Measurements from ENCODE around the gene SRCAP. TPM values are rescaled to one million over a fixed set of nuclear protein-coding genes. Genes with fewer than 3 reads are reported as not detected.
"Not testable (repeated sequence)": the region's sequence is repeated elsewhere in the genome, so short reads cannot be mapped to it uniquely, and the experiment has no call there.

Gene SRCAP
- polyA plus RNA-seq, 1 of the 3 experiments (the other 2 are of a cell fraction) = 5.6 TPM

- not testable (repeated sequence) for DNase-seq; H3K9me3 ChIP-seq; H3K9me2 ChIP-seq; H3K4me3 ChIP-seq (ENCODE audit: low read depth in 2 of 2, low read length in 1 of 2); H3K27me3 ChIP-seq (ENCODE audit: insufficient read depth); H2AFZ ChIP-seq (ENCODE audit: low read depth); H3K4me2 ChIP-seq; H3F3A ChIP-seq (replicated peaks; ENCODE audit: insufficient read depth); H3K27ac ChIP-seq (ENCODE audit: low read depth in 2 of 2, low read length in 1 of 2); H3K9ac ChIP-seq
- ChIA-PET CTCF (interaction anchor here (1.1 to 2.8 kb wide), 6 partner anchors 10 to 266 kb away, joined by 3 to 18 read pairs (median 4); partner anchors contain the start of genes DCTPP1 and PRR14), POLR2A (interaction anchor here (1.9 to 2.0 kb wide), 2 partner anchors 38 to 52 kb away, joined by 4 to 8 read pairs; partner anchors contain the start of genes FBRS and PHKG2)
- peaks cover 13 to 17% of the 10 kb centered on the region in 2 experiments for H3K36me3 ChIP-seq (replicated peaks in 1 of 2; ENCODE audit: control insufficient read depth in 1 of 2, insufficient read depth in 2 of 2, low read length in 1 of 2)
- peaks cover 12% of the 10 kb centered on the region for H4K20me1 ChIP-seq (ENCODE audit: insufficient read depth)
- 98% methylated on average over 3 of the region's 3 CpGs for WGBS (ENCODE audit: low lambda C conversion rate)
- peaks cover 12 to 15% of the 10 kb centered on the region in 2 experiments for H3K4me1 ChIP-seq (ENCODE audit: control insufficient read depth in 1 of 2, insufficient read depth in 2 of 2, low read depth in 1 of 2, low read length in 1 of 2)
- peaks cover 28% of the 10 kb centered on the region for H3K79me2 ChIP-seq (ENCODE audit: insufficient read depth)
Observed at GRCh38 chr16:30696646-30697045, 2.3 kb upstream of the SRCAP start.

- Histone ChIP-seq H3K9me3 (no peaks in the 10 kb centered on the region), H3K9ac (peak overlapping the region; percentile 100), H3K4me3 (ENCODE audit: low read depth in 2 of 2, low read length in 1 of 2) (peak overlapping the region; percentile 78), H3K4me1 (ENCODE audit: control insufficient read depth in 1 of 2, insufficient read depth in 2 of 2, low read depth in 1 of 2, low read length in 1 of 2) (peaks cover 12 to 15% of the 10 kb centered on the region in 2 experiments), H3K27ac (ENCODE audit: low read depth in 2 of 2, low read length in 1 of 2) (peak overlapping the region; percentile 99 to 100), H3K27me3 (ENCODE audit: insufficient read depth) (no peaks in the 10 kb centered on the region), H3K9me2 (no peaks in the 10 kb centered on the region), H3K79me2 (ENCODE audit: insufficient read depth) (peaks cover 36% of the 10 kb centered on the region), H3K36me3 (replicated peaks in 1 of 2; ENCODE audit: control insufficient read depth in 1 of 2, insufficient read depth in 2 of 2, low read length in 1 of 2) (peaks cover 13 to 23% of the 10 kb centered on the region in 2 experiments), H3K4me2 (peak overlapping the region; percentile 75), H3F3A (replicated peaks; ENCODE audit: insufficient read depth) (no peaks in the 10 kb centered on the region), H2AFZ (ENCODE audit: low read depth) (peak overlapping the region; percentile 88), H4K20me1 (ENCODE audit: insufficient read depth) (peaks cover 12% of the 10 kb centered on the region)
- DNase-seq = peak; percentile 91
- peak; percentile 99 for TF ChIP-seq ZBTB33 (IDR thresholded peaks at IDR 0.05; ENCODE audit: borderline replicate concordance, low read depth)
- TF ChIP-seq CHD2 (IDR thresholded peaks at IDR 0.05; ENCODE audit: low read length, partially characterized antibody) = peak; percentile 100
- no peak for TF ChIP-seq EP300 (IDR thresholded peaks at IDR 0.05; ENCODE audit: borderline replicate concordance in 1 of 2, low read depth in 1 of 2, low read length in 1 of 2)
- TF ChIP-seq FOSL2 (IDR thresholded peaks at IDR 0.05; ENCODE audit: borderline replicate concordance, low read depth) = no peak
- no peak for TF ChIP-seq GATA2 (CRISPR knock-in tag; IDR thresholded peaks at IDR 0.05)
- TF ChIP-seq, protein P1, sequence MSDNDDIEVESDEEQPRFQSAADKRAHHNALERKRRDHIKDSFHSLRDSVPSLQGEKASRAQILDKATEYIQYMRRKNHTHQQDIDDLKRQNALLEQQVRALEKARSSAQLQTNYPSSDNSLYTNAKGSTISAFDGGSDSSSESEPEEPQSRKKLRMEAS (IDR thresholded peaks at IDR 0.05; ENCODE audit: low read depth) = peak; percentile 82; the same call in 1 of the 2 replicates
- no peak for TF ChIP-seq RAD21 (IDR thresholded peaks at IDR 0.05; ENCODE audit: low read length)
- TF ChIP-seq, protein P2, sequence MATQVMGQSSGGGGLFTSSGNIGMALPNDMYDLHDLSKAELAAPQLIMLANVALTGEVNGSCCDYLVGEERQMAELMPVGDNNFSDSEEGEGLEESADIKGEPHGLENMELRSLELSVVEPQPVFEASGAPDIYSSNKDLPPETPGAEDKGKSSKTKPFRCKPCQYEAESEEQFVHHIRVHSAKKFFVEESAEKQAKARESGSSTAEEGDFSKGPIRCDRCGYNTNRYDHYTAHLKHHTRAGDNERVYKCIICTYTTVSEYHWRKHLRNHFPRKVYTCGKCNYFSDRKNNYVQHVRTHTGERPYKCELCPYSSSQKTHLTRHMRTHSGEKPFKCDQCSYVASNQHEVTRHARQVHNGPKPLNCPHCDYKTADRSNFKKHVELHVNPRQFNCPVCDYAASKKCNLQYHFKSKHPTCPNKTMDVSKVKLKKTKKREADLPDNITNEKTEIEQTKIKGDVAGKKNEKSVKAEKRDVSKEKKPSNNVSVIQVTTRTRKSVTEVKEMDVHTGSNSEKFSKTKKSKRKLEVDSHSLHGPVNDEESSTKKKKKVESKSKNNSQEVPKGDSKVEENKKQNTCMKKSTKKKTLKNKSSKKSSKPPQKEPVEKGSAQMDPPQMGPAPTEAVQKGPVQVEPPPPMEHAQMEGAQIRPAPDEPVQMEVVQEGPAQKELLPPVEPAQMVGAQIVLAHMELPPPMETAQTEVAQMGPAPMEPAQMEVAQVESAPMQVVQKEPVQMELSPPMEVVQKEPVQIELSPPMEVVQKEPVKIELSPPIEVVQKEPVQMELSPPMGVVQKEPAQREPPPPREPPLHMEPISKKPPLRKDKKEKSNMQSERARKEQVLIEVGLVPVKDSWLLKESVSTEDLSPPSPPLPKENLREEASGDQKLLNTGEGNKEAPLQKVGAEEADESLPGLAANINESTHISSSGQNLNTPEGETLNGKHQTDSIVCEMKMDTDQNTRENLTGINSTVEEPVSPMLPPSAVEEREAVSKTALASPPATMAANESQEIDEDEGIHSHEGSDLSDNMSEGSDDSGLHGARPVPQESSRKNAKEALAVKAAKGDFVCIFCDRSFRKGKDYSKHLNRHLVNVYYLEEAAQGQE (IDR thresholded peaks at IDR 0.05; ENCODE audit: low read depth, low read length) = no peak
- TF ChIP-seq NRF1 (IDR thresholded peaks at IDR 0.05; ENCODE audit: low read depth, low read length) = peak; percentile 63
- no peak for TF ChIP-seq FOXJ3 (CRISPR knock-in tag; IDR thresholded peaks at IDR 0.05)
- WGBS (ENCODE audit: low lambda C conversion rate) = 26% methylated on average over 18 of the region's 26 CpGs
- ChIA-PET POLR2A (interaction anchor here (0.7 to 2.0 kb wide), 3 partner anchors 39 to 51 kb away, joined by 4 to 8 read pairs (median 4); partner anchors contain the start of genes FBRS, PHKG2 and PRR14), CTCF (interaction anchor here (1.1 to 2.8 kb wide), 7 partner anchors 11 to 267 kb away, joined by 3 to 18 read pairs (median 3); partner anchors contain the start of genes DCTPP1 and PRR14)
Observed at GRCh38 chr16:30697264-30698138, 1.5 kb upstream of the SRCAP start.
